HG03135 (cell line): Measurements from ENCODE around the gene WBP1.
"Not testable (repeated sequence)": the region's sequence is repeated elsewhere in the genome, so short reads cannot be mapped to it uniquely, and the experiment has no call there.

Experiments
- ATAC-seq: cut with Tn5 transposase; IDR thresholded peaks from one replicate; pipeline ENCODE4 v1.9.1; 2021; ENCODE audit warnings: mild to moderate bottlenecking, moderate library complexity; ENCODE audit not compliant: unreplicated experiment

The WBP1 gene

GRCh38 chr2:74458132-74458937 is at the start of gene WBP1:
TSS of gene WBP1 (plus strand) at chr2:74458438. CDS start at chr2:74458603, 165 bp downstream.
- peak; percentile 84 for ATAC-seq

- ATAC-seq, result no peak
Observed at GRCh38 chr2:74413001-74413698, 45.1 kb upstream of the WBP1 start.

- no peak for ATAC-seq
Observed at GRCh38 chr2:74414441-74414840, 43.8 kb upstream of the WBP1 start.

GRCh38 chr2:74414881-74415761 is 43.1 kb upstream of the WBP1 start:
- ATAC-seq, result no peak

- no peak for ATAC-seq
Observed at GRCh38 chr2:74415762-74416395, 42.4 kb upstream of the WBP1 start.

- ATAC-seq, result no peak
Observed at GRCh38 chr2:74416778-74417177, 41.5 kb upstream of the WBP1 start.

- no peak for ATAC-seq
Observed at GRCh38 chr2:74417197-74417596, 41.0 kb upstream of the WBP1 start.

- no peak for ATAC-seq
Observed at GRCh38 chr2:74417763-74418162, 40.5 kb upstream of the WBP1 start.

- no peak for ATAC-seq
Observed at GRCh38 chr2:74418312-74418711, 39.9 kb upstream of the WBP1 start.

GRCh38 chr2:74419345-74419744 is 38.9 kb upstream of the WBP1 start:
- ATAC-seq, result no peak

GRCh38 chr2:74420006-74420405 is 38.2 kb upstream of the WBP1 start:
- no peak for ATAC-seq

- not testable (repeated sequence) for ATAC-seq
Observed at GRCh38 chr2:74420443-74421103, 37.7 kb upstream of the WBP1 start.

GRCh38 chr2:74421221-74421870 is 36.9 kb upstream of the WBP1 start, which contains the start of the genes C2orf81 and WDR54:
TSS of gene C2orf81 (minus strand) at chr2:74421619. CDS start at chr2:74421560, 59 bp downstream.
TSS of gene WDR54 (plus strand) at chr2:74421730. CDS start at chr2:74422154, 424 bp downstream.
- peak; percentile 92 for ATAC-seq

GRCh38 chr2:74423231-74424095 is 34.8 kb upstream of the WBP1 start:
- no peak for ATAC-seq

- ATAC-seq, result no peak
Observed at GRCh38 chr2:74424139-74424992, 33.9 kb upstream of the WBP1 start.

- no peak for ATAC-seq
Observed at GRCh38 chr2:74424995-74425406, 33.2 kb upstream of the WBP1 start.

GRCh38 chr2:74425523-74425922 is 32.7 kb upstream of the WBP1 start:
- ATAC-seq, result no peak
